Loucy (cell line): ENCODE measurements around the gene ZNF732.
A peak's percentile ranks its signal among the peaks of the same experiment; 100 is the strongest.
"Not testable (repeated sequence)": the region's sequence is repeated elsewhere in the genome, so short reads cannot be mapped to it uniquely, and the experiment has no call there.

ENCODE experiments used
- H2AFZ ChIP-seq: fragments of 200-600 bp; sonication (generic); 2 replicates; pipeline ENCODE4 v1.6.0; 2016; ENCODE audit warnings: antibody characterized with exemption, mild to moderate bottlenecking, low read length, moderate library complexity
- H3F3A ChIP-seq: fragments of 200-600 bp; 2 replicates; pipeline ENCODE4 v1.6.0; 2016; ENCODE audit warnings: antibody characterized with exemption, low read depth, mild to moderate bottlenecking
- H3K27me3 ChIP-seq: fragments of 200-600 bp; sonication (generic); 2 replicates; pipeline ENCODE4 v1.6.1; 2014; ENCODE audit warnings: low read length, mild to moderate bottlenecking; ENCODE audit not compliant: insufficient read depth, poor library complexity, severe bottlenecking
- H3K36me3 ChIP-seq: fragments of 200-600 bp; sonication (generic); 2 replicates; pipeline ENCODE4 v1.6.1; 2016; ENCODE audit warnings: low read length; ENCODE audit not compliant: insufficient read depth
- H3K4me1 ChIP-seq: fragments of 200-600 bp; sonication (generic); 2 replicates; pipeline ENCODE4 v1.5.1; 2014; ENCODE audit warnings: low read length, mild to moderate bottlenecking; ENCODE audit not compliant: insufficient read depth, poor library complexity, severe bottlenecking
- H3K4me2 ChIP-seq: fragments of 200-600 bp; sonication (generic); 2 replicates; pipeline ENCODE4 v1.6.0; 2014; ENCODE audit warnings: antibody characterized with exemption, low read length, low read depth, mild to moderate bottlenecking; ENCODE audit not compliant: poor library complexity, severe bottlenecking
- H3K4me3 ChIP-seq: fragments of 200-600 bp; sonication (generic); 2 replicates; pipeline ENCODE4 v1.5.1; 2014; ENCODE audit warnings: low read length, mild to moderate bottlenecking, mixed read lengths; ENCODE audit not compliant: poor library complexity, severe bottlenecking
- H3K79me2 ChIP-seq: fragments of 200-600 bp; sonication (generic); 2 replicates; pipeline ENCODE4 v1.6.1; 2014; ENCODE audit warnings: low read length; ENCODE audit not compliant: insufficient read depth
- H3K9ac ChIP-seq: fragments of 200-600 bp; sonication (generic); 2 replicates; pipeline ENCODE4 v1.6.0; 2014; ENCODE audit warnings: mild to moderate bottlenecking, low read depth, low read length, moderate library complexity; ENCODE audit not compliant: poor library complexity, severe bottlenecking
- H3K9me2 ChIP-seq: fragments of 200-600 bp; sonication (generic); replicated peaks from 2 replicates; pipeline ENCODE4 v1.6.1; 2016; ENCODE audit warnings: low read depth, low read length, mixed read lengths
- H3K9me3 ChIP-seq: fragments of 200-600 bp; sonication (generic); 2 replicates; pipeline ENCODE4 v1.6.1; 2014; ENCODE audit warnings: mild to moderate bottlenecking, antibody characterized with exemption, low read length, low read depth; ENCODE audit not compliant: insufficient read depth
- H4K20me1 ChIP-seq: fragments of 200-600 bp; sonication (generic); 2 replicates; pipeline ENCODE4 v1.6.0; 2014; ENCODE audit warnings: antibody characterized with exemption, low read length, mild to moderate bottlenecking; ENCODE audit not compliant: insufficient read depth, poor library complexity, severe bottlenecking
- CTCF ChIP-seq: fragments of 200-600 bp; sonication (generic); conservative IDR thresholded peaks from 2 replicates; pipeline ENCODE4 v1.5.1; 2014; ENCODE audit warnings: mild to moderate bottlenecking, antibody characterized with exemption, low read length
- EZH2phosphoT487 ChIP-seq: fragments of 200-600 bp; IDR thresholded peaks from 2 replicates; pipeline ENCODE4 v1.6.1; 2018; ENCODE audit warnings: antibody characterized with exemption, mild to moderate bottlenecking, moderate library complexity, borderline replicate concordance

Gene ZNF732

GRCh38 chr4:244471-244870, 60.8 kb downstream of the ZNF732 start:
- TF ChIP-seq CTCF (peak; percentile 84), EZH2phosphoT487 (no peak)
- H3K36me3 ChIP-seq, result no peaks in the 10 kb centered on the region
- H3K79me2 ChIP-seq, result no peaks in the 10 kb centered on the region
- no peaks in the 10 kb centered on the region for H3K9me2 ChIP-seq
- H3K4me1 ChIP-seq, result peaks cover 21% of the 10 kb centered on the region
- no peaks in the 10 kb centered on the region for H3K27me3 ChIP-seq
- H3K4me2 ChIP-seq, result no peak overlapping the region
- no peaks in the 10 kb centered on the region for H4K20me1 ChIP-seq
- H2AFZ ChIP-seq, result no peak overlapping the region
- H3K9me3 ChIP-seq, result peaks cover 12% of the 10 kb centered on the region; the same call in 1 of the 2 replicates
- no peak overlapping the region for H3K4me3 ChIP-seq
- no peak overlapping the region for H3K9ac ChIP-seq
- H3F3A ChIP-seq, result no peaks in the 10 kb centered on the region

- H2AFZ ChIP-seq, result no peak overlapping the region
- no peaks in the 10 kb centered on the region for H3K9me2 ChIP-seq
- no peak overlapping the region for H3K9ac ChIP-seq
- no peaks in the 10 kb centered on the region for H3K36me3 ChIP-seq
- H3K79me2 ChIP-seq, result no peaks in the 10 kb centered on the region
- H3K4me1 ChIP-seq, result peaks cover 21% of the 10 kb centered on the region
- H3K27me3 ChIP-seq, result no peaks in the 10 kb centered on the region
- H3K9me3 ChIP-seq, result peaks cover 7% of the 10 kb centered on the region; the same call in 1 of the 2 replicates
- no peaks in the 10 kb centered on the region for H3F3A ChIP-seq
- TF ChIP-seq EZH2phosphoT487, result no peak
- TF ChIP-seq CTCF, result no peak
- no peak overlapping the region for H3K4me2 ChIP-seq
- no peak overlapping the region for H3K4me3 ChIP-seq
- no peaks in the 10 kb centered on the region for H4K20me1 ChIP-seq
Measured at GRCh38 chr4:243426-243825, 61.8 kb downstream of the ZNF732 start.

- peaks cover 10% of the 10 kb centered on the region; the same call in 1 of the 2 replicates for H3K9me3 ChIP-seq
- peaks cover 21% of the 10 kb centered on the region for H3K4me1 ChIP-seq
- H3F3A ChIP-seq, result no peaks in the 10 kb centered on the region
- no peaks in the 10 kb centered on the region for H3K27me3 ChIP-seq
- peak overlapping the region; percentile 67 for H3K4me3 ChIP-seq
- no peaks in the 10 kb centered on the region for H4K20me1 ChIP-seq
- peak overlapping the region; percentile 82 for H3K4me2 ChIP-seq
- H3K79me2 ChIP-seq, result no peaks in the 10 kb centered on the region
- peak overlapping the region; percentile 71 for H2AFZ ChIP-seq
- H3K9ac ChIP-seq, result peak overlapping the region; percentile 74
- peak; percentile 92 for TF ChIP-seq CTCF
- TF ChIP-seq EZH2phosphoT487, result no peak
- H3K36me3 ChIP-seq, result no peaks in the 10 kb centered on the region
- no peaks in the 10 kb centered on the region for H3K9me2 ChIP-seq
Measured at GRCh38 chr4:242121-242848, 63.0 kb downstream of the ZNF732 start.

- H3K9me2 ChIP-seq, H3K79me2 ChIP-seq, H2AFZ ChIP-seq, H3F3A ChIP-seq, H3K4me3 ChIP-seq, H3K36me3 ChIP-seq, H4K20me1 ChIP-seq, H3K27me3 ChIP-seq: not testable (repeated sequence)
- H3K9ac ChIP-seq, result peak overlapping the region; percentile 74
- peak overlapping the region; percentile 82 for H3K4me2 ChIP-seq
- H3K9me3 ChIP-seq, result peaks cover 15% of the 10 kb centered on the region; the same call in 1 of the 2 replicates
- H3K4me1 ChIP-seq, result peaks cover 21% of the 10 kb centered on the region
Measured at GRCh38 chr4:241411-241810, 63.9 kb downstream of the ZNF732 start.
